ENCODE results near the gene PLIN1. TPM values are rescaled to one million over a fixed set of nuclear protein-coding genes. Genes with fewer than 3 reads are reported as not detected.

Gene PLIN1
- polyA plus RNA-seq, 1 donor from 2014 or later, result not detected

Other genes with a start within 250 kb of the PLIN1 start
- gene RHCG, start 182.8 kb downstream of the PLIN1 start, polyA plus RNA-seq, result not detected
- gene TICRR, start 103.9 kb downstream of the PLIN1 start, polyA plus RNA-seq, result not detected
- gene KIF7, start 23.9 kb downstream of the PLIN1 start, polyA plus RNA-seq, result not detected
- gene PEX11A, start 11.4 kb upstream of the PLIN1 start, polyA plus RNA-seq, result 1.3 TPM
- not detected for gene WDR93, start 11.4 kb upstream of the PLIN1 start, polyA plus RNA-seq
- gene MESP1, start 71.9 kb upstream of the PLIN1 start, polyA plus RNA-seq, result 1.8 TPM
- gene MESP2, start 97.0 kb upstream of the PLIN1 start, polyA plus RNA-seq, result not detected
- 0.46 TPM for gene ANPEP, start 135.5 kb upstream of the PLIN1 start, polyA plus RNA-seq
- 29.7 TPM for gene AP3S2, start 214.6 kb upstream of the PLIN1 start, polyA plus RNA-seq
- gene ARPIN, start 233.6 kb upstream of the PLIN1 start, polyA plus RNA-seq, result not detected